NCI-H774 (cell line): ENCODE measurements around the gene CSTF1.
"Not testable (repeated sequence)": the region's sequence is repeated elsewhere in the genome, so short reads cannot be mapped to it uniquely, and the experiment has no call there.

ENCODE experiments used
- DNase-seq: peaks from one replicate; lab custom pipeline; 2025; lab: John Stamatoyannopoulos, UW

Gene CSTF1

GRCh38 chr20:56369179-56369578, 23.3 kb upstream of the CSTF1 start:
- no peak for DNase-seq

GRCh38 chr20:56371977-56372376, 20.5 kb upstream of the CSTF1 start:
- no peak for DNase-seq

- no peak for DNase-seq
Observed at GRCh38 chr20:56372850-56373249, 19.6 kb upstream of the CSTF1 start.

- no peak for DNase-seq
Observed at GRCh38 chr20:56373942-56374341, 18.5 kb upstream of the CSTF1 start.

- no peak for DNase-seq
Observed at GRCh38 chr20:56376331-56376730, 16.1 kb upstream of the CSTF1 start.

- no peak for DNase-seq
Observed at GRCh38 chr20:56378386-56378785, 14.1 kb upstream of the CSTF1 start.

GRCh38 chr20:56380375-56380774, 12.1 kb upstream of the CSTF1 start:
- no peak for DNase-seq

- no peak for DNase-seq
Observed at GRCh38 chr20:56381501-56381900, 10.9 kb upstream of the CSTF1 start.

GRCh38 chr20:56382696-56383095, 9.7 kb upstream of the CSTF1 start:
- no peak for DNase-seq

- DNase-seq = no peak
Observed at GRCh38 chr20:56383334-56383733, 9.1 kb upstream of the CSTF1 start.

- DNase-seq = no peak
Observed at GRCh38 chr20:56385130-56385529, 7.3 kb upstream of the CSTF1 start.

GRCh38 chr20:56386219-56386618, 6.2 kb upstream of the CSTF1 start:
- no peak for DNase-seq

- DNase-seq = no peak
Observed at GRCh38 chr20:56388882-56389281, 3.6 kb upstream of the CSTF1 start.

- DNase-seq = no peak
Observed at GRCh38 chr20:56389807-56390206, 2.6 kb upstream of the CSTF1 start.

GRCh38 chr20:56390396-56390795, 2.0 kb upstream of the CSTF1 start:
- not testable (repeated sequence) for DNase-seq

- no peak for DNase-seq
Observed at GRCh38 chr20:56391037-56391436, 1.4 kb upstream of the CSTF1 start.

- DNase-seq = no peak
Observed at GRCh38 chr20:56391596-56392131, 781 bp upstream of the CSTF1 start.

- no peak for DNase-seq
Observed at GRCh38 chr20:56392881-56393482, 537 bp downstream of the CSTF1 start.

GRCh38 chr20:56393653-56394052, 1.2 kb downstream of the CSTF1 start:
- DNase-seq = no peak

GRCh38 chr20:56395166-56395565, 2.7 kb downstream of the CSTF1 start:
- DNase-seq = no peak

- no peak for DNase-seq
Observed at GRCh38 chr20:56400001-56400640, 7.7 kb downstream of the CSTF1 start.

GRCh38 chr20:56403465-56403864, 11.0 kb downstream of the CSTF1 start:
- DNase-seq = no peak

GRCh38 chr20:56405356-56405755, 12.9 kb downstream of the CSTF1 start:
- not testable (repeated sequence) for DNase-seq

GRCh38 chr20:56406910-56407309, 14.5 kb downstream of the CSTF1 start:
- no peak for DNase-seq
